Epithelial cell of esophagus (primary cell): ENCODE measurements around the gene UNC5C.

Source experiments
- DNase-seq: peaks from one replicate; pipeline ENCODE4 v3.0.0; 2010; ENCODE audit warnings: low read depth
- H3K4me3 ChIP-seq: 2 replicates; pipeline ENCODE4 v1.5.1; 2011; ENCODE audit warnings: mild to moderate bottlenecking, low read length, control low read depth
- CTCF ChIP-seq: IDR thresholded peaks from 2 replicates; pipeline ENCODE4 v1.5.1; 2011; ENCODE audit warnings: low read depth, mild to moderate bottlenecking, low read length, control low read depth, inconsistent platforms; ENCODE audit not compliant: insufficient read depth; ENCODE audit errors: missing control alignments

The UNC5C gene

GRCh38 chr4:95457353-95457752, 91.4 kb downstream of the UNC5C start:
- H3K4me3 ChIP-seq = no peak overlapping the region
- no peak for TF ChIP-seq CTCF
- no peak for DNase-seq

GRCh38 chr4:95450294-95450693, 98.5 kb downstream of the UNC5C start:
- TF ChIP-seq CTCF = no peak
- DNase-seq = no peak
- H3K4me3 ChIP-seq = no peak overlapping the region

- H3K4me3 ChIP-seq = no peak overlapping the region
- TF ChIP-seq CTCF = no peak
- DNase-seq = no peak
Measured at GRCh38 chr4:95446173-95446572, 102.6 kb downstream of the UNC5C start.

GRCh38 chr4:95445251-95445650, 103.5 kb downstream of the UNC5C start:
- no peak for TF ChIP-seq CTCF
- no peak overlapping the region for H3K4me3 ChIP-seq
- no peak for DNase-seq

- no peak for TF ChIP-seq CTCF
- no peak for DNase-seq
Measured at GRCh38 chr4:95444812-95445211, 104.0 kb downstream of the UNC5C start.

GRCh38 chr4:95439896-95440295, 108.9 kb downstream of the UNC5C start:
- no peak for TF ChIP-seq CTCF
- H3K4me3 ChIP-seq = no peak overlapping the region
- DNase-seq = no peak

More at GRCh38 chr4:95444812-95445211, 104.0 kb downstream of the UNC5C start:
- H3K4me3 ChIP-seq = no peak overlapping the region

GRCh38 chr4:95439071-95439470, 109.7 kb downstream of the UNC5C start:
- no peak for TF ChIP-seq CTCF
- no peak for DNase-seq
- no peak overlapping the region for H3K4me3 ChIP-seq
